Measurements from ENCODE around the gene NFIC. TPM values are rescaled to one million over a fixed set of nuclear protein-coding genes. Genes with fewer than 3 reads are reported as not detected.
A peak's percentile ranks its signal among the peaks of the same experiment; 100 is the strongest.

NFIC gene
- total RNA-seq, 1 donor from 2014 or later, result 1.2 TPM

GRCh38 chr19:3357992-3358688 lies 8.2 kb upstream of the NFIC start:
- FAIRE-seq, result no peak
- no peak for DNase-seq (ENCODE audit: low spot score in 2 of 2)

GRCh38 chr19:3358689-3359014 lies 7.7 kb upstream of the NFIC start:
- FAIRE-seq, result no peak
- no peak for DNase-seq (ENCODE audit: low spot score in 2 of 2)

GRCh38 chr19:3359015-3359918 lies 7.1 kb upstream of the NFIC start:
- no peak for FAIRE-seq
- peak; percentile 91 to 97 for DNase-seq (ENCODE audit: low spot score in 2 of 2)

GRCh38 chr19:3359919-3360420 lies 6.4 kb upstream of the NFIC start:
- DNase-seq (ENCODE audit: low spot score in 2 of 2) (peak; percentile 56 to 76), FAIRE-seq (no peak)

GRCh38 chr19:3360421-3361383 lies 5.7 kb upstream of the NFIC start:
- FAIRE-seq (no peak), DNase-seq (ENCODE audit: low spot score in 2 of 2) (peak; percentile 84 to 86)

DNA sequence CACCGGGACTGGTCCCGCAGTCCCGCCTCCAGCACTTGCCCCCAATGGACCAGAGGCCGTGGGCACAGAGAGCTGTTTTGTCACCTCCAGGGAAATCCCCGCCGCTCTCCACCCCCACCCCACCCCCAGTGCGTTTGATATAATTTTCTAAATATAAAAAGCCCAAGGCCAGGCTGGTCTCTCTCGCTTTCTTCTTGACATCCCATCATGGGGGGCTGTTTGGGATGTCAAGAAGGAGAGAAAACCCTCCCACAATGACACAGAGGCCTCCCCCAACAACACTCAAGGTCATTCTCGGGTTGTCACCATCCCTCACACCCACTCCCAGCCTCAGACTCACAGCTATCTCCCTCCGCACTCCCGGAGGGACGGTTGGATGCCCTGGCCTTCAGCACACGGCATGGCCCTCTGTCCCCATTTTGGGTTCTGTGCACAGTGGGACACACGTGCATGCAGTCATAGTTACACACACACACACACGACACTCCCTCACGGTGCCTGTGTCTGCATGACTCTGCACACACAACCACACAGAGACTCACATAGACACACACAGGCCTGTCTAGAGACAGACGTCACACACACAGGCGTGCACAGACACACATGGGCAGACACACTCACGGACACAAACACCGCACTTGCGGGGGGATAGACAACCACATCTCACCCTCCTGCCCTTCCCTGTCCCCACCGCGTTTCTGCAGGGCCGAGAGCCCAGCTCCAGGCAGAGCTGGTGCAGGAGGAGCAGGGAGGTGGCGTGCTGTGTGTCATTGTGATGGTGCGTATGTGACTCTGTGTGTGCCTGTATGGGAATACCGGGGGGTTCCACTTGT lies 4.8 kb upstream of the NFIC start:
- FAIRE-seq, result no peak
- no peak for DNase-seq (ENCODE audit: low spot score in 2 of 2)

DNA sequence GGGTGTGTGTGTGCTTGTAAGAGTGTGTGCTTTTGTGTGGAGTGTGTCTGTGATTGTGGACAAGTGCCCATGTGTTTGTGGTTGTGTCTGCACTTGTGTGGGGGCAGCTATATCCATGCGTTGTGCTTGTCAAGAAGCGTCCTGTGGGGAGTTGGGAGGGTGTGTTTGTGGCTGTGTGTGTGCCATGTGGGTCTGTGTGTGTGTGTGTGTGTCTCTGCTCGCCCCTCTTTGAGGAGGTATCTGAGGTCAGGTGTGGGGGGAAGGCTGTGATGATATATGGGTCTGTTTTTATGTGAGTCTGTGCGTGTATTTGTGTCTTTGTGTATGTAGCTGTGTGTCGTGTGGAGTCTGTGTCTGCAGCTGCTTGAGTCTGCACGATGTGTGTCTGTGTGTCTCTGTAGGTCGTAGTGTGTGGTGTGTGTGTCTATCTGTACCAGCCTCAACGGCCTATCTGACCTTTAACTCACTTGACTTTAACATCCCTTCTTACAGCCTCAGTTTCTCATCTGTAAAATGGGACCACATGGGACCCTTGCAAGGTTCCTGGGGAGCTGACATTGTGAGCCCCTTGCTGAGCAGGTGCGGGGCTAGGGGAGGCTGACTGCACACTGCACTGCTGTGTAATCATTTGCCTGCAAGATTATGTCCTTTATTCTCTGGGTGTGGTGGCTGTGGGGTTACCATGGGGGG lies 4.0 kb upstream of the NFIC start:
- FAIRE-seq, result no peak
- no peak for DNase-seq (ENCODE audit: low spot score in 2 of 2)

GRCh38 chr19:3363841-3364500 lies 2.4 kb upstream of the NFIC start:
- DNase-seq (ENCODE audit: low spot score in 2 of 2) (no peak), FAIRE-seq (no peak)

- FAIRE-seq (no peak), DNase-seq (ENCODE audit: low spot score in 2 of 2) (no peak)
Measured at GRCh38 chr19:3364501-3364858, 1.9 kb upstream of the NFIC start.

DNA sequence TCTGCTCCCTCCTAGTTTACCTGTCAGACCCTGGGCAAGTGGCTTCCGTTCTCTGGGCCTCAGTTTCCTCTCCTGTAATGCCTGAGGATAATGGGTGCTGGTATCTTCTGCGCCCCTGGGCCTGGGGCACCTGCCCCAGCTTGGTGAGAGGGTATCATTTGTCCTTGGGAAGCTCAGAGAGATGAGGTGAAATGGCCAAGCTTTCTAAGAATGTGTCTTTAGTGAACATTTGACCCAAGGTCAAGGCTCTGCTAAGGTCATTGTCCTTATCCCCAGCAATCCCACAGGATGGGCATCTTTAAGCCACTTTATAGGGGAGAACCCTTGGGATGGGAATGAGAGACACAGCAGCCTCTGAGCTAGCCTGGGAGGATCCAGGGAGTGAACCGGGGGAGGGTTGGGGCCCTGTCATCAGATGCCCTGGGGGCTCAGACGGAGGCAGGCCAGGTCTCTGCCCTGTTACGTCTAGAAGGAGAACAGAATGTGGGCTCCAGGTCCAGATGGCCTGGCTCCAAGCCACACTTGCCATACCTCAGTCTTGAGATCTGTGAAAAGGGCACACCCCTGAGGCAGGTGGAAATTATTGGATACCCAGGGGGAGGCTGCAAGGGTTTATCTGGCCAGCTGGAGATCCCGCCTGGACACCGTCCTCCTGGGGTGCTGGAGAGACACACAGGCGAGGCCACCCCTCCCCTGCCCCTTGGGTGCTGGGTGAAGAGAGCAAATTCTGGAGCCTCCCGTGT lies 1.1 kb upstream of the NFIC start:
- no peak for FAIRE-seq
- DNase-seq (ENCODE audit: low spot score in 2 of 2), result no peak

DNA sequence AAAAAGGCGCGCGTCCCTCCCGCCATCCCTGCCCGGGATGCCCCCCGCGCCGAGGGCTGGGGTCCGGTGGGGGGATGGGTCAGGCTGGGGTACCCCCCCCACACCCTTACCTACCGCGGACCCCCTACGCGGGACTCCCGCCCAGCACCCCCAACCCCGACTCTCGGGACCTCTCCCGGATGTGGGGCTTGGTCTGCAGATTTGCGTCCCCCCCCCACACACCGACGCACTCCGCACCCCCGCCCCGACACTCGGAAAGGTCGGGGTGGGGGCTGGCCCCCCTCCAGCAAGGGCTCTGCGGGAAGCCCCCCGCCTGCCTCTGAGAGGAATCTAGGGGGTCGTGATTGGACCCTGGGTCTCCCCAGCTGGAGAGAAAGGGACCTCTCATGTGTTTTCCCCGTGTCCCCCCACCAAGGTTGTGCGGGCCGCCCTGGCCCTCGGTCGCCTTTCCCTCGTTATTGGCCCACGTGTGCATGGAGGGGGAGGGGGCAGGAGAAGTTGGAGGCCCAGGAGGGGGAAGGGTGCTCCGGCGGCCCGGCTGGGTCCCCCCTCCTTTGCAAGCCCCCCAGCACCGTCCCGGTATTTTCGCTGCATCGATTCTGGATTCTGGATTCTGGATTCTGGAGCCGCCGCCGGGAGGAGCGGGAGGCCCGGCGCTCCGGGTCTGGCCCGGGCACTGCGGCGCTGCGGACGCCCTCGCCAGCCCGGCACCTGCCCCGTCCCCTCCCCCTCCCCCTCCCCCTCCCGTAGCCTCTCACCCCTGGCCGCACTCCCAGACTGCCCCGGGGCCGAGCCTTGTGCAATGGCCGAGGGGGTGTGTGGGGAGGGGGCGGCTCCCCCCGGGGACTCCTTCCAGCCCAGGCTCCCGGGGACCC lies 607 bp downstream of the NFIC start:
- DNase-seq (ENCODE audit: low spot score in 2 of 2) (peak; percentile 56 to 73), FAIRE-seq (no peak)

- FAIRE-seq (no peak), DNase-seq (ENCODE audit: low spot score in 2 of 2) (no peak)
Measured at GRCh38 chr19:3367628-3368440, 1.5 kb downstream of the NFIC start.

GRCh38 chr19:3368441-3368795 lies 2.0 kb downstream of the NFIC start:
- DNase-seq (ENCODE audit: low spot score in 2 of 2) (no peak), FAIRE-seq (no peak)

- DNase-seq (ENCODE audit: low spot score in 2 of 2), result no peak
Measured at GRCh38 chr19:3368848-3369336, 2.5 kb downstream of the NFIC start.

GRCh38 chr19:3369337-3370213 lies 3.2 kb downstream of the NFIC start:
- FAIRE-seq, result no peak
- DNase-seq (ENCODE audit: low spot score in 2 of 2), result peak in 1 of 2 donors; percentile 69

More at GRCh38 chr19:3368848-3369336, 2.5 kb downstream of the NFIC start:
- no peak for FAIRE-seq

All from frontal cortex (tissue), 4 donors.